Hematopoietic multipotent progenitor cell treated with erythropoietin and hydrocortisone succinate and interleukin-3 and kit ligand, for 15 days (in vitro differentiated cells): ENCODE results near the gene SFPQ.
"Not testable (repeated sequence)": the region's sequence is repeated elsewhere in the genome, so short reads cannot be mapped to it uniquely, and the experiment has no call there.

Experiments
- DNase-seq: peaks from one replicate; pipeline ENCODE4 v3.0.0-alpha.2; 2015; ENCODE audit warnings: low spot score

SFPQ gene

DNA sequence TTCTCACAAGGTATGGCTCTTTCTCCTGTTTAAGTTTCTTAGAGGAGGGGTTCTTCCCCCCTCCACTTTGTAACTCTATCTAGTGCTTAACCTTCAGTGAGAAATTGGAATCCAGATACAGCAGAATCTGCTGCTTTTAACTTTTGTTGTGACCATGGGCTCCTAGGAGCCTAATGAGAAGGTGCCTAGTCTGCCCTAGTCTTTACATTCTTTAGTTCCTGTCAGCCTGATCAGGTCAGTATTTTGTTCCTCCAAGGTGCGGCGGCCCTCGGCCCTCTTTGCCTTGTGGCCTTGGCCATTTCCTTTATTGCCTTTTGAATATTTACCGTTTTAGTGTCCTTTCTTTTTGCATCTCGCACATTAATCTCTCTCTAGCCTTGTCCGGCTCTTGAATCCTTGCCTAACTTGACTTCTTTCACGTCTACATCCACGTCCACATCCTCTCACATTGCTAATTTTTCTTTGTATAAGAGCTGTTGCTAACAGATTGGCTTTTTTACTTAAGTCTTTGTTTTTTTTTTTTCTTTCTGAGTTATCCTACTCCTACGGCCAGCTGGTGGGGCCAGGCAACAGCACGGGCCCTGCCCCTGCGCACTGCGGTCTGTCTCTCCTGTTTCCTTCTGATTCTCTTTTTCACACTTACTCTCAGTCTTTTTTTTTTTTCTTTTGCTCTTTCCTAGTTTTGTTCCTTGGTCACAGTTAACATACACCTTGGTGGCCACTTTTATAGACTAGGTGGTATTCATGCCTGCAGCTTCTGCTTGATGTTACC, 49.0 kb downstream of the SFPQ start:
- DNase-seq: no peak

DNA sequence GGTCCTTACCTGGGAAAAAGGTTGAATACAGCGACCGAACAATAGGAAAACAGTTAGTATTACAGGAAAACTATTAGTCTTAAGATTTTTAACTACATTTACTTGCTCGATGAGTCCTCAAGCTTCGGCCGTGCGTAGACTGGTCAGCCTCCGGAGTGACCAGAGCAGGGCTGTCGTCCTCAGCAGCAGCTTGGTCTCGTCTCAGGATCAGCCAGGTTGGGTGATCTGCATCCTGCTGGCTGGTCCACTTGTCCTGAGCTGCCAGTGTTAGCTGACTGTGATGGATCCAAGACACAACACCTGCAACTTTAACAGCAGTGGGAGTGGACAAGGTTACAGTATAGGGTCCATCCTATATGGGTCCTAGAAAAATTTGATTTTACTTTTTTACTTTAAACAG, 50.2 kb downstream of the SFPQ start:
- DNase-seq: not testable (repeated sequence)

DNA sequence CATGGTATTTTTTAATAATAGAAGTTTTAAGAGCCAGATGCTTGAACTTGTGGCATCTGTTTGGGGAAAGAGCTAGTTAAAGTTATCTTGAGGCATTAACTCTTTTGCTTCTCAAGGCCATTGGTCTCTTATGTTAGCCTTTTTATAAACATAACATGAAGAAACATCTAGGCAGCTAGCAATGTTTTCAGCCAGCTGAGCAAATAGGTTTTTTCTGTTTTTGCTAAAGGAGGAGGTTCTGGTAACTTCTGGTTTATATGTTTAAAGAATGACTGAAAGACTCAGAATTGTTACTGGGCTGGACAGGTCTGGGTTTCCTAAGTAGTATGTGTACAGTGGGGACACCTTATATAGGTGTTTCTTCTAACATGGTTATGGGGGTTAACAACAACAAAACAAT, 50.7 kb downstream of the SFPQ start:
- DNase-seq: not testable (repeated sequence)

DNA sequence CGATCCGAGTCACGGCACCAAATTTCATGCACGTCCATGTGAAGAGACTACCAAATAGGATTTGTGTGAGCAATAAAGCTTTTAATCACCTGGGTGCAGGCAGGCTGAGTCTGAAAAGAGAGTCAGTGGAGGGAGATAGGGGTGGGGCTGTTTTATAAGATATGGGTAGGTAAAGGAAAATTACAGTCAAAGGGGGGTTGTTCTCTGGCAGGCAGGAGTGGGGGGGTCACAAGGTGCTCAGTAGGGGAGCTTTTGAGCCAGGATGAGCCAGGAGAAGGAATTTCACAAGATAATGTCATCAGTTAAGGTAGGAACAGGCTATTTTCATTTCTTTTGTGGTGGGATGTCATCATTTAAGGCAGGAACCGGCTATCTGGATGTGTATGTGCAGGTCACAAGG, 55.4 kb downstream of the SFPQ start:
- not testable (repeated sequence) for DNase-seq

DNA sequence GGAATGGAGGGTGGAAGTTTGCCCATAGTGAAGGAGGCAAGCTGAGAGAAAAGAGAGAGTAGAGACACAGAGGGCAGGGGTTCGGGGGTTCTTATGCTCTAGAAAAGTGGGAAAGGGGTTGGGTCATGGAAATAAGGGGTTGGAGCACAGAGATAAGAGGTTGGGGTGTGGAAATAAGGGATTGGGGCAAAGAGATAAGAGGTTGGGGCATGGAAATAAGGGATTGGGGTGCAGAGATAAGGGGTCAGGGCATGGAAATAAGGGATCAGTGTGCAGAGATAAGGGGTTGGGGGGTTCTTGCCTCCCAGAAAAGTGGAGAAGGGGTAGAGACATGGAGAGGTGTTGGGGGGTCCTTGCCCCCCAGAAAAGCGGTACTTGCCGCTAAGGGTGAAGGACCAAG, 56.2 kb downstream of the SFPQ start:
- no peak for DNase-seq
